H1 (cell line): ENCODE results near the gene AGAP1. TPM values are rescaled to one million over a fixed set of nuclear protein-coding genes. Genes with fewer than 3 reads are reported as not detected.

Experiments used
- CTCF ChIA-PET: fragments of 300-600 bp; sonication (Branson Sonifier 250); formaldehyde crosslinking; loops from one replicate; lab custom pipeline; 2021; ENCODE audit not compliant: partially characterized antibody; lab: Charles Lee
- POLR2A ChIA-PET: fragments of 300-600 bp; sonication (Branson Sonifier 250); formaldehyde crosslinking; loops from one replicate; lab custom pipeline; 2021; ENCODE audit warnings: inconsistent platforms; ENCODE audit not compliant: partially characterized antibody; lab: Charles Lee
- DNase-seq, 2 experiments: peaks; one replicate each; pipeline versions ENCODE4 v3.0.0 to v3.0.0-alpha.2; 2010 to 2022; ENCODE audit warnings: low spot score in 2 of 2, low read depth in 1 of 2, mixed read lengths in 1 of 2
- FAIRE-seq: peaks from 2 replicates; lab custom pipeline; 2011; peaks lifted over from hg19 to GRCh38; lab: Jason Lieb, UNC
- H2AFZ ChIP-seq: 2 replicates; pipeline ENCODE4 v1.8.1; 2012; ENCODE audit warnings: low read length, inconsistent platforms
- H2AK5ac ChIP-seq: 2 replicates; pipeline ENCODE4 v1.6.1; 2013; ENCODE audit warnings: low read depth, low read length
- H2BK120ac ChIP-seq: replicated peaks from 2 replicates; pipeline ENCODE3; 2013; ENCODE audit warnings: low read depth, low read length, inconsistent platforms
- H2BK12ac ChIP-seq: 2 replicates; pipeline ENCODE4 v1.6.1; 2013; ENCODE audit warnings: low read depth, low read length
- H2BK15ac ChIP-seq: 2 replicates; pipeline ENCODE4 v1.6.1; 2013; ENCODE audit warnings: low read length
- H2BK20ac ChIP-seq: 2 replicates; pipeline ENCODE4 v1.6.1; 2013; ENCODE audit warnings: low read length
- H2BK5ac ChIP-seq: 2 replicates; pipeline ENCODE4 v1.6.1; 2013; ENCODE audit warnings: low read depth, low read length
- H3K14ac ChIP-seq: 2 replicates; pipeline ENCODE4 v1.6.1; 2013; ENCODE audit warnings: inconsistent platforms; ENCODE audit not compliant: insufficient read length
- H3K18ac ChIP-seq: 2 replicates; pipeline ENCODE4 v1.6.1; 2013; ENCODE audit warnings: low read length; ENCODE audit errors: extremely low read depth
- H3K23ac ChIP-seq: 2 replicates; pipeline ENCODE4 v1.6.1; 2013; ENCODE audit warnings: inconsistent platforms; ENCODE audit not compliant: insufficient read length
- H3K23me2 ChIP-seq: 2 replicates; pipeline ENCODE4 v1.6.1; 2013; ENCODE audit warnings: low read depth, low read length
- H3K27ac ChIP-seq: 2 replicates; pipeline ENCODE4 v1.6.1; 2011; ENCODE audit warnings: low read depth, low read length, inconsistent platforms
- H3K27me3 ChIP-seq, 4 experiments: replicated peaks in 1 of 4; 1 replicate in 1 of 4; 2 replicates in 3 of 4; pipeline versions ENCODE4 v1.6.1 to v1.8.1; 2011 to 2013; ENCODE audit warnings: low read length in 3 of 4, mild to moderate bottlenecking in 3 of 4, inconsistent platforms in 2 of 4, mixed read lengths in 2 of 4, moderate library complexity in 1 of 4; ENCODE audit not compliant: control insufficient read depth in 3 of 4, insufficient read depth in 3 of 4; ENCODE audit errors: extremely low read depth in 1 of 4
- H3K36me3 ChIP-seq, 4 experiments: 2 replicates each; pipeline versions ENCODE4 v1.6.1 to v1.8.1; 2011 to 2013; ENCODE audit warnings: mild to moderate bottlenecking in 4 of 4, low read length in 3 of 4, moderate library complexity in 2 of 4, control low read depth in 1 of 4, inconsistent platforms in 1 of 4; ENCODE audit not compliant: insufficient read depth in 4 of 4, control insufficient read depth in 2 of 4
- H3K4ac ChIP-seq: replicated peaks from 2 replicates; pipeline ENCODE3; 2013; ENCODE audit warnings: low read length, low read depth, mixed read lengths, inconsistent platforms; ENCODE audit not compliant: insufficient read length
- H3K4me1 ChIP-seq, 4 experiments: replicated peaks in 1 of 4; 1 replicate in 1 of 4; 2 replicates in 3 of 4; pipeline versions ENCODE4 v1.6.1 to v1.8.1; 2011 to 2013; ENCODE audit warnings: low read length in 3 of 4, inconsistent platforms in 2 of 4, mixed read lengths in 1 of 4; ENCODE audit not compliant: insufficient read depth in 4 of 4, control insufficient read depth in 3 of 4
- H3K4me2 ChIP-seq, 2 experiments: 2 replicates each; pipeline versions ENCODE4 v1.6.1 to v1.8.1; 2011 to 2013; ENCODE audit warnings: low read depth in 2 of 2, low read length in 2 of 2, control low read depth in 1 of 2, inconsistent platforms in 1 of 2, mild to moderate bottlenecking in 1 of 2; ENCODE audit not compliant: insufficient read depth in 1 of 2
- H3K4me3 ChIP-seq, 4 experiments: fragments of 200-600, 300-600 bp in 1 of 4; sonication (generic), shearing (Covaris generic), sonication (Bioruptor Twin) in 1 of 4; 2 replicates each; pipeline versions ENCODE4 v1.5.1 to v1.8.1; 2011 to 2016; ENCODE audit warnings: low read length in 4 of 4, low read depth in 3 of 4, control low read depth in 2 of 4, inconsistent platforms in 2 of 4, mild to moderate bottlenecking in 2 of 4, mixed read lengths in 1 of 4, moderate library complexity in 1 of 4; ENCODE audit not compliant: insufficient read depth in 2 of 4; ENCODE audit errors: extremely low read depth in 1 of 4
- H3K56ac ChIP-seq: replicated peaks from 2 replicates; pipeline ENCODE3; 2013; ENCODE audit warnings: low read depth, mild to moderate bottlenecking, mixed read lengths, low read length, inconsistent platforms; ENCODE audit not compliant: insufficient read length
- H3K79me1 ChIP-seq: 2 replicates; pipeline ENCODE4 v1.6.1; 2013; ENCODE audit warnings: low read depth, low read length, control low read depth
- H3K79me2 ChIP-seq, 2 experiments: 2 replicates each; pipeline versions ENCODE4 v1.6.1 to v1.8.1; 2012 to 2013; ENCODE audit warnings: low read length in 2 of 2, mild to moderate bottlenecking in 2 of 2, inconsistent platforms in 1 of 2; ENCODE audit not compliant: insufficient read depth in 2 of 2, control insufficient read depth in 1 of 2
- H3K9ac ChIP-seq, 4 experiments: replicated peaks in 1 of 4; 1 replicate in 1 of 4; 2 replicates in 3 of 4; pipeline versions ENCODE4 v1.6.1 to v1.8.1; 2011 to 2013; ENCODE audit warnings: low read depth in 3 of 4, low read length in 3 of 4, control low read depth in 2 of 4, mild to moderate bottlenecking in 2 of 4, moderate library complexity in 2 of 4, inconsistent platforms in 1 of 4; ENCODE audit errors: extremely low read depth in 1 of 4
- H3K9me3 ChIP-seq, 2 experiments: 2 replicates each; pipeline versions ENCODE4 v1.6.1 to v1.8.1; 2012 to 2013; ENCODE audit warnings: mild to moderate bottlenecking in 2 of 2, moderate library complexity in 2 of 2, control low read depth in 1 of 2, inconsistent platforms in 1 of 2, low read depth in 1 of 2, low read length in 1 of 2, mixed read lengths in 1 of 2; ENCODE audit not compliant: insufficient read depth in 2 of 2
- H4K20me1 ChIP-seq, 2 experiments: replicated peaks in 1 of 2; 2 replicates each; pipeline versions ENCODE3 to v1.8.1; 2011 to 2013; ENCODE audit warnings: inconsistent platforms in 2 of 2, low read length in 2 of 2, mild to moderate bottlenecking in 1 of 2; ENCODE audit not compliant: insufficient read depth in 2 of 2, control insufficient read depth in 1 of 2
- H4K5ac ChIP-seq: 2 replicates; pipeline ENCODE4 v1.6.1; 2013; ENCODE audit warnings: low read length, low read depth, mixed read lengths, inconsistent platforms; ENCODE audit not compliant: insufficient read length
- H4K8ac ChIP-seq: 2 replicates; pipeline ENCODE4 v1.8.0; 2013; ENCODE audit warnings: mild to moderate bottlenecking, moderate library complexity, low read length, inconsistent platforms; ENCODE audit not compliant: insufficient read depth; ENCODE audit errors: extremely low read depth
- H4K91ac ChIP-seq: replicated peaks from 2 replicates; pipeline ENCODE3; 2013; ENCODE audit warnings: low read length, mixed read lengths, inconsistent platforms; ENCODE audit not compliant: insufficient read length
- BACH1 ChIP-seq: IDR thresholded peaks from 2 replicates; pipeline ENCODE4 v1.6.1; 2012; ENCODE audit warnings: low read length, improper control_type of control experiment
- CBX5 ChIP-seq: fragments of 300-800, 300-1000 bp; sonication (generic); IDR thresholded peaks from 2 replicates; pipeline ENCODE4 v1.7.1; 2016; ENCODE audit warnings: antibody characterized with exemption, low read length, low read depth
- EGR1 ChIP-seq: IDR thresholded peaks from 2 replicates; pipeline ENCODE4 v1.6.1; 2011; ENCODE audit warnings: low read depth, low read length, borderline replicate concordance
- EZH2 ChIP-seq: fragments of 200-600 bp; sonication (generic); IDR thresholded peaks from 2 replicates; pipeline ENCODE4 v1.7.1; 2012; ENCODE audit warnings: low read depth, mild to moderate bottlenecking, moderate library complexity, low read length, inconsistent platforms; ENCODE audit not compliant: severe bottlenecking
- FOSL1 ChIP-seq: IDR thresholded peaks from 2 replicates; pipeline ENCODE4 v1.6.1; 2011; ENCODE audit warnings: mild to moderate bottlenecking, low read depth, low read length, moderate library complexity; ENCODE audit not compliant: insufficient read depth
- GABPA ChIP-seq: IDR thresholded peaks from 2 replicates; pipeline ENCODE4 v1.6.1; 2011; ENCODE audit warnings: mild to moderate bottlenecking, low read length, moderate library complexity, borderline replicate concordance; ENCODE audit not compliant: insufficient read depth
- MAFK ChIP-seq: IDR thresholded peaks from 2 replicates; pipeline ENCODE4 v1.6.1; 2012; ENCODE audit warnings: low read depth, mild to moderate bottlenecking, improper control_type of control experiment, low read length
- RXRA ChIP-seq: IDR thresholded peaks from 2 replicates; pipeline ENCODE4 v1.6.1; 2011; ENCODE audit warnings: low read depth, mild to moderate bottlenecking, low read length, moderate library complexity; ENCODE audit not compliant: insufficient read depth
- SAP30 ChIP-seq: fragments of 300-600 bp; sonication (generic); IDR thresholded peaks from 2 replicates; pipeline ENCODE4 v1.7.1; 2012; ENCODE audit warnings: low read length, moderate library complexity, mild to moderate bottlenecking, inconsistent platforms; ENCODE audit not compliant: insufficient read depth, insufficient replicate concordance
- SRF ChIP-seq: IDR thresholded peaks from 2 replicates; pipeline ENCODE4 v1.6.1; 2011; ENCODE audit warnings: mild to moderate bottlenecking, low read depth, low read length, moderate library complexity
- SUZ12 ChIP-seq: fragments of 200-600 bp; sonication (generic); IDR thresholded peaks from 2 replicates; pipeline ENCODE4 v1.6.1; 2012; ENCODE audit warnings: mild to moderate bottlenecking, inconsistent platforms, low read length, moderate library complexity, mixed read lengths
- TAF7 ChIP-seq: optimal IDR thresholded peaks from 2 replicates; pipeline ENCODE3; 2011; ENCODE audit warnings: low read depth, mild to moderate bottlenecking, inconsistent platforms, low read length, moderate library complexity, borderline replicate concordance
- TCF12 ChIP-seq: IDR thresholded peaks from 2 replicates; pipeline ENCODE4 v1.6.1; 2011; ENCODE audit warnings: low read depth, mild to moderate bottlenecking, low read length
- WGBS, 2 experiments: shearing (Covaris generic) in 1 of 2; methylation state at CpG; one replicate each; pipeline versions ENCODE4 v1.1.6 to v1.1.7; 2013 to 2015; ENCODE audit warnings: low lambda C conversion rate in 2 of 2, mixed read lengths in 2 of 2, inconsistent platforms in 1 of 2, low coverage in 1 of 2, missing lambda C conversion rate in 1 of 2; ENCODE audit not compliant: insufficient replicate concordance in 2 of 2, insufficient coverage in 1 of 2, insufficient read length in 1 of 2; ENCODE audit errors: extremely low coverage in 1 of 2, missing lambda C conversion rate in 1 of 2; 5-methylcytosine and 5-hydroxymethylcytosine counted together
- polyA plus RNA-seq, 7 experiments: library from polyadenylated mRNA; depleted of rRNA in 3 of 7; stranded (reverse) in 5 of 7; unstranded in 2 of 7; fragments of >200 nt in 5 of 7; fragments of 200-250 nt in 2 of 7; gene quantifications; 1 replicate in 5 of 7; 2 replicates in 1 of 7; 4 replicates in 1 of 7; pipeline versions ENCODE4 v1.2.1 to v1.2.3, GENCODE V29; 2011 to 2013; ENCODE audit warnings: missing spikeins in 2 of 7, mixed read lengths in 2 of 7
- total RNA-seq: library from RNA; stranded (reverse); fragmentation: NEBNext Ultra II Directional; extraction: Animal tissue kit (Norgen Biotek cat#: 25700); gene quantifications from 2 replicates; pipeline ENCODE4 v1.2.1, GENCODE V29; 2021

Gene AGAP1
- total and polyA plus RNA-seq, 2 of the 8 experiments (the other 6 are each of a cell fraction or from before 2014, with no cell fraction given): 18.1 to 39.4 TPM

DNA sequence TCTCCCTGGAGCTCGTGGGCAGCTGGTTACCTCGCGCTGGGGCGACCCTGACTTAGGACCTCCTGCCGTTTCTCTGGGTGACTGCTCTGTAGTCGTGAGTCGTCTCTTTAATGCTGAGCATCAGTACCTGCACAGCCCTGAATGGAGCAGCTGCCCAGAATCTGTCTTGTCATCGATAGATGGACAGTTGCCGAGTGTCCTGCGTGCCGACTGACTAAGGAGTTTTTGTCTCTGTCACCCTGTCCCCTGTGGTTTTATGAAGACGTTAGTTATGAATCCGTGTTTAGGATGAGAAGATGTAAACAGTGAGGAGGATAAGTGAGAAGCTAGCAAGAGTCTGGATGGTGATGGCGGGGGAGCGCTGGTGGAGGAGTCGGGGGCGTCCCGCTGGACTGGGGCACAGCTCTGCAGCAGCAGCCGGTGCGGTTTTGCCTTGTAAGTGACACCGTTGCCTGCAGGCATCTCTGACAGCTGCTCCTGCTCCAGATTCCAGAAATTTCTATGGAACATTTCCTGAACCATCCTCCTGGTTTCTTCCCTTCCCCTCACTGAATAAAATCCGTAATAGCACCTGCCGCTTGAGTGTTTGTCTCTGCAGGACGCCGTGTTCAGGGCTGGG, 13.3 kb downstream of the AGAP1 start:
- no peak for DNase-seq
- Histone ChIP-seq H4K5ac (no peak overlapping the region), H3K27ac (no peak overlapping the region), H3K27me3 (no peaks in the 10 kb centered on the region; a peak in 1 of 7 replicates), H2BK5ac (no peak overlapping the region; the same call in 1 of the 2 replicates), H4K20me1 (peaks cover 10 to 28% of the 10 kb centered on the region in 2 experiments), H3K79me2 (peaks cover 19 to 96% of the 10 kb centered on the region in 2 experiments), H3K23me2 (peaks cover 5% of the 10 kb centered on the region; the same call in 1 of the 2 replicates), H4K91ac (no peak overlapping the region), H3K79me1 (peaks cover 27% of the 10 kb centered on the region), H3K4ac (no peak overlapping the region), H3K4me3 (no peak overlapping the region), H3K4me2 (no peak overlapping the region), H2AK5ac (no peak overlapping the region), H3K9ac (no peak overlapping the region), H4K8ac (no peak overlapping the region)
- CTCF ChIA-PET: interaction anchor here (0.9 to 10.6 kb wide), 7 partner anchors 8 to 351 kb away, joined by 3 to 83 read pairs (median 3); no protein-coding TSS in a partner anchor
- no peak for TF ChIP-seq CBX5
- no peak for TF ChIP-seq SRF
- TF ChIP-seq MAFK: no peak
- TF ChIP-seq EZH2: no peak
- no peak for TF ChIP-seq TCF12
- no peak for TF ChIP-seq FOSL1
- no peak for TF ChIP-seq GABPA
- TF ChIP-seq TAF7: no peak
- TF ChIP-seq BACH1: no peak
- no peak for TF ChIP-seq SAP30
- no peak for TF ChIP-seq EGR1
- no peak for TF ChIP-seq RXRA
- no peak for TF ChIP-seq SUZ12
- TF ChIP-seq, all 59 proteins: peak for 0
- no peak overlapping the region for H2BK20ac ChIP-seq
- 88% methylated on average over 22 of the region's 25 CpGs; no CpG with 5 or more reads in 1 of the 2 experiments for WGBS, 2 experiments
- H3K9me3 ChIP-seq: no peaks in the 10 kb centered on the region
- H2BK15ac ChIP-seq: no peak overlapping the region
- peaks cover 6 to 18% (median 13%) of the 10 kb centered on the region in 4 experiments for H3K4me1 ChIP-seq
- H3K56ac ChIP-seq: no peak overlapping the region
- H3K23ac ChIP-seq: no peak overlapping the region
- no peak overlapping the region for H2BK120ac ChIP-seq
- H3K18ac ChIP-seq: no peak overlapping the region
- no peak for FAIRE-seq
- POLR2A ChIA-PET: interaction anchor here (0.6 to 1.8 kb wide), 2 partner anchors 42 to 594 kb away, joined by 3 to 5 read pairs; no protein-coding TSS in a partner anchor
- no peaks in the 10 kb centered on the region for H3K36me3 ChIP-seq
- H2AFZ ChIP-seq: no peak overlapping the region
- H3K14ac ChIP-seq: no peak overlapping the region
- H2BK12ac ChIP-seq: no peak overlapping the region
